ENCODE measurements around the gene TKT. TPM values are rescaled to one million over a fixed set of nuclear protein-coding genes. Genes with fewer than 3 reads are reported as not detected.

TKT gene
- total RNA-seq, 1 experiment from 2014 or later = 339 TPM

- H3K27me3 ChIP-seq (replicated peaks; ENCODE audit: control insufficient read depth, insufficient read depth, low read length) = no peaks in the 10 kb centered on the region
- H3K27me3 Mint-ChIP-seq (ENCODE audit: insufficient read depth, unreplicated experiment) = no peaks in the 10 kb centered on the region
- peaks cover 16% of the 10 kb centered on the region for H3K4me1 Mint-ChIP-seq (ENCODE audit: low read depth, unreplicated experiment)
- intact Hi-C loops (cut with micrococcal nuclease; ENCODE audit: unreplicated experiment) = no loop called here
- H3K27ac Mint-ChIP-seq (ENCODE audit: unreplicated experiment) = no peak overlapping the region
- TF ChIP-seq, protein P1, sequence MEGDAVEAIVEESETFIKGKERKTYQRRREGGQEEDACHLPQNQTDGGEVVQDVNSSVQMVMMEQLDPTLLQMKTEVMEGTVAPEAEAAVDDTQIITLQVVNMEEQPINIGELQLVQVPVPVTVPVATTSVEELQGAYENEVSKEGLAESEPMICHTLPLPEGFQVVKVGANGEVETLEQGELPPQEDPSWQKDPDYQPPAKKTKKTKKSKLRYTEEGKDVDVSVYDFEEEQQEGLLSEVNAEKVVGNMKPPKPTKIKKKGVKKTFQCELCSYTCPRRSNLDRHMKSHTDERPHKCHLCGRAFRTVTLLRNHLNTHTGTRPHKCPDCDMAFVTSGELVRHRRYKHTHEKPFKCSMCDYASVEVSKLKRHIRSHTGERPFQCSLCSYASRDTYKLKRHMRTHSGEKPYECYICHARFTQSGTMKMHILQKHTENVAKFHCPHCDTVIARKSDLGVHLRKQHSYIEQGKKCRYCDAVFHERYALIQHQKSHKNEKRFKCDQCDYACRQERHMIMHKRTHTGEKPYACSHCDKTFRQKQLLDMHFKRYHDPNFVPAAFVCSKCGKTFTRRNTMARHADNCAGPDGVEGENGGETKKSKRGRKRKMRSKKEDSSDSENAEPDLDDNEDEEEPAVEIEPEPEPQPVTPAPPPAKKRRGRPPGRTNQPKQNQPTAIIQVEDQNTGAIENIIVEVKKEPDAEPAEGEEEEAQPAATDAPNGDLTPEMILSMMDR (IDR thresholded peaks at IDR 0.05; ENCODE audit: insufficient read depth in 1 of 2, low read depth in 1 of 2, low read length in 1 of 2, severe bottlenecking in 1 of 2, unreplicated experiment in 1 of 2) = no peak
- ChIA-PET POLR2A (no interaction called here), CTCF (no interaction called here)
- H3K4me3 ChIP-seq (ENCODE audit: low read depth, low read length) = no peak overlapping the region
- no peak overlapping the region for H3K4me3 Mint-ChIP-seq (ENCODE audit: unreplicated experiment)
- no peaks in the 10 kb centered on the region for H3K36me3 ChIP-seq (ENCODE audit: control insufficient read depth, insufficient read depth, low read length)
- peaks cover 46% of the 10 kb centered on the region for H3K36me3 Mint-ChIP-seq (ENCODE audit: insufficient read depth, unreplicated experiment)
- no peak for DNase-seq
- BruUV-seq (replicated peaks) = no TSS peak
- peaks cover 12% of the 10 kb centered on the region for H3K4me1 ChIP-seq
- no peaks in the 10 kb centered on the region for H3K9me3 Mint-ChIP-seq (ENCODE audit: unreplicated experiment)
- no peaks in the 10 kb centered on the region for H3K9me3 ChIP-seq
These were observed 7.7 kb downstream of the TKT start for GRCh38 chr3:53248161-53248560.

- Histone ChIP-seq H3K4me3 (ENCODE audit: low read depth, low read length) (no peak overlapping the region), H3K36me3 (ENCODE audit: control insufficient read depth, insufficient read depth, low read length) (no peaks in the 10 kb centered on the region), H3K4me1 (peaks cover 9% of the 10 kb centered on the region), H3K27me3 (replicated peaks; ENCODE audit: control insufficient read depth, insufficient read depth, low read length) (no peaks in the 10 kb centered on the region), H3K9me3 (no peaks in the 10 kb centered on the region)
- peaks cover 42% of the 10 kb centered on the region for H3K36me3 Mint-ChIP-seq (ENCODE audit: insufficient read depth, unreplicated experiment)
- intact Hi-C loops (cut with micrococcal nuclease; ENCODE audit: unreplicated experiment) = no loop called here
- no peaks in the 10 kb centered on the region for H3K9me3 Mint-ChIP-seq (ENCODE audit: unreplicated experiment)
- ChIA-PET CTCF (interaction anchor here (0.6 kb wide), 1 partner anchor 503 kb away, joined by 3 read pairs; no protein-coding TSS in a partner anchor), POLR2A (no interaction called here)
- no peak for DNase-seq
- H3K27ac Mint-ChIP-seq (ENCODE audit: unreplicated experiment) = no peak overlapping the region
- BruUV-seq (replicated peaks) = no TSS peak
- TF ChIP-seq, protein P1 (IDR thresholded peaks at IDR 0.05; ENCODE audit: insufficient read depth in 1 of 2, low read depth in 1 of 2, low read length in 1 of 2, severe bottlenecking in 1 of 2, unreplicated experiment in 1 of 2) = no peak
- H3K4me1 Mint-ChIP-seq (ENCODE audit: low read depth, unreplicated experiment) = peaks cover 13% of the 10 kb centered on the region
- H3K4me3 Mint-ChIP-seq (ENCODE audit: unreplicated experiment) = no peak overlapping the region
- no peaks in the 10 kb centered on the region for H3K27me3 Mint-ChIP-seq (ENCODE audit: insufficient read depth, unreplicated experiment)
These were observed 8.2 kb downstream of the TKT start for GRCh38 chr3:53247619-53248018.

DNA sequence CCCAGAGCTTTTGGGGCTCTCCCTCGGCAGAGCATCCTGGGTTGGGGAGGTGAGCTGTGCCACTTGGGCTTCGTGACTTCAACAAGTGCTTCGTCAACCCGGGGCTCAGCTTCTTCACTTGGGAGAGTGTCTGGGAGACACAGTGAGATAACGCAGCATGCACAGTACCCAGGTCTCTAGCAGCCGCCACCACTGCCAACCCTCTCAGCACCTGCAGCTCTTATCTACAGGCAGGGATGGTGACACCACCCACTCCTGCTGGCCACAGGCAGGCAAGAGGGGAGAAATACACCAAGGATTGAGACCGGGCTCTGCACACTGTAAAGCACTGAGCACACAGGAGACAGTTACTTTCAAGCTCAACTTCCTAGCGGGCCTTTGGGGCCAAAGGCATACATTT lies 11.6 kb downstream of the TKT start:
- TF ChIP-seq, protein P1 (IDR thresholded peaks at IDR 0.05; ENCODE audit: insufficient read depth in 1 of 2, low read depth in 1 of 2, low read length in 1 of 2, severe bottlenecking in 1 of 2, unreplicated experiment in 1 of 2) = no peak
- Histone ChIP-seq H3K27me3 (replicated peaks; ENCODE audit: control insufficient read depth, insufficient read depth, low read length) (no peaks in the 10 kb centered on the region), H3K36me3 (ENCODE audit: control insufficient read depth, insufficient read depth, low read length) (0 out of 2 replicates have a peak, but pooled peaks cover 2% of the 10 kb centered on the region), H3K4me3 (ENCODE audit: low read depth, low read length) (no peak overlapping the region), H3K4me1 (0 out of 2 replicates have a peak, but pooled peaks cover 8% of the 10 kb centered on the region), H3K9me3 (no peaks in the 10 kb centered on the region)
- intact Hi-C loops (cut with micrococcal nuclease; ENCODE audit: unreplicated experiment) = no loop called here
- Mint-ChIP-seq H3K4me3 (ENCODE audit: unreplicated experiment) (no peak overlapping the region), H3K27ac (ENCODE audit: unreplicated experiment) (no peak overlapping the region), H3K9me3 (ENCODE audit: unreplicated experiment) (no peaks in the 10 kb centered on the region), H3K4me1 (ENCODE audit: low read depth, unreplicated experiment) (peaks cover 13% of the 10 kb centered on the region), H3K36me3 (ENCODE audit: insufficient read depth, unreplicated experiment) (peaks cover 49% of the 10 kb centered on the region), H3K27me3 (ENCODE audit: insufficient read depth, unreplicated experiment) (no peaks in the 10 kb centered on the region)
- POLR2A ChIA-PET = no interaction called here
- CTCF ChIA-PET = interaction anchor here (1.2 kb wide), 1 partner anchor 14 kb away, joined by 3 read pairs; no protein-coding TSS in a partner anchor
- BruUV-seq (replicated peaks) = no TSS peak
- no peak for DNase-seq

Measured in Caco-2 (cell line).